ENCODE measurements around the gene BBS5. TPM values are rescaled to one million over a fixed set of nuclear protein-coding genes. Genes with fewer than 3 reads are reported as not detected.

BBS5 gene
- polyA plus RNA-seq, 2 of the 4 experiments (the other 2 are of a cell fraction) = 1.7 to 5.3 TPM

- no peak for TF ChIP-seq RFX5 (IDR thresholded peaks at IDR 0.05)
Measured at GRCh38 chr2:169546756-169547155, 67.5 kb downstream of the BBS5 start (continued).

Other genes starting within 250 kb of the BBS5 start
- gene LRP2, start 117.0 kb upstream of the BBS5 start, polyA plus RNA-seq (2011; rRNA removed) = 0.04 and 0.20 TPM in 2 replicates
- 0.01 TPM in 1 of 3 replicates, not detected in the others for gene LRP2, start 117.0 kb upstream of the BBS5 start, polyA plus RNA-seq (2017; fragmentation: RNase III; extraction: RNeasy Plus Mini Kit Qiagen cat#74134 plus additional on column Dnase treatment)
- 0.04 and 0.08 TPM in 2 replicates for gene KLHL41, start 30.2 kb downstream of the BBS5 start, polyA plus RNA-seq (2011; rRNA removed)
- gene KLHL41, start 30.2 kb downstream of the BBS5 start, polyA plus RNA-seq (2017; fragmentation: RNase III; extraction: RNeasy Plus Mini Kit Qiagen cat#74134 plus additional on column Dnase treatment) = 0.05 to 0.12 TPM (median 0.06 TPM) in 3 replicates
- 41.8 and 52.9 TPM in 2 replicates for gene FASTKD1, start 94.4 kb downstream of the BBS5 start, polyA plus RNA-seq (2011; rRNA removed)
- 27.2 to 30.8 TPM (median 28.1 TPM) in 3 replicates for gene FASTKD1, start 94.4 kb downstream of the BBS5 start, polyA plus RNA-seq (2017; fragmentation: RNase III; extraction: RNeasy Plus Mini Kit Qiagen cat#74134 plus additional on column Dnase treatment)
- gene PPIG, start 104.9 kb downstream of the BBS5 start, polyA plus RNA-seq (2011; rRNA removed) = 46.4 and 70.8 TPM in 2 replicates
- gene PPIG, start 104.9 kb downstream of the BBS5 start, polyA plus RNA-seq (2017; fragmentation: RNase III; extraction: RNeasy Plus Mini Kit Qiagen cat#74134 plus additional on column Dnase treatment) = 57.9 to 61.2 TPM (median 60.5 TPM) in 3 replicates
- gene CFAP210, start 214.9 kb downstream of the BBS5 start, polyA plus RNA-seq (2011; rRNA removed) = 0.07 and 0.31 TPM in 2 replicates
- gene CFAP210, start 214.9 kb downstream of the BBS5 start, polyA plus RNA-seq (2017; fragmentation: RNase III; extraction: RNeasy Plus Mini Kit Qiagen cat#74134 plus additional on column Dnase treatment) = 0.30 to 0.35 TPM (median 0.34 TPM) in 3 replicates
- gene PHOSPHO2, start 215.0 kb downstream of the BBS5 start, polyA plus RNA-seq (2011; rRNA removed) = 4.0 and 5.1 TPM in 2 replicates
- 3.9 to 4.4 TPM (median 4.3 TPM) in 3 replicates for gene PHOSPHO2, start 215.0 kb downstream of the BBS5 start, polyA plus RNA-seq (2017; fragmentation: RNase III; extraction: RNeasy Plus Mini Kit Qiagen cat#74134 plus additional on column Dnase treatment)